ENCODE results near the gene HSD3B1.

DNA sequence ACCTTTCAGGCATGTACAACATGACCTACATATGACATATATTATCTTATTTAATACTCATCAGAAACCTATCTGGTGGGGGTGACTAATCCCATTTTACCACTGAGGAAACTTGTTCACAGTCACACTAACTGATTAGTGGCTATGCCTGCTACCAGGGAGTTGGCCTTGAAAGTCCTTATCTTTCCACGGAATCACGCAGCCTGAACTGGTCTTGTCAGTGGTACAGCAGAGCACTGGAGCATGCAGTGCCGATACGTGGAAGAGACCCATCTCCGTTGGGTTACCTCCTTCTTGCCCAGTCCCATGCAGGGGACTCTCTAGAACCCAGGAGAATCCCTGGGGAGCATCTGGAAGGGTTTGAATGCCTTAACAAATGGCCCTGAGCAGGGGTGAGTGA lies 8.2 kb downstream of the HSD3B1 start:
- TF ChIP-seq, protein P1, sequence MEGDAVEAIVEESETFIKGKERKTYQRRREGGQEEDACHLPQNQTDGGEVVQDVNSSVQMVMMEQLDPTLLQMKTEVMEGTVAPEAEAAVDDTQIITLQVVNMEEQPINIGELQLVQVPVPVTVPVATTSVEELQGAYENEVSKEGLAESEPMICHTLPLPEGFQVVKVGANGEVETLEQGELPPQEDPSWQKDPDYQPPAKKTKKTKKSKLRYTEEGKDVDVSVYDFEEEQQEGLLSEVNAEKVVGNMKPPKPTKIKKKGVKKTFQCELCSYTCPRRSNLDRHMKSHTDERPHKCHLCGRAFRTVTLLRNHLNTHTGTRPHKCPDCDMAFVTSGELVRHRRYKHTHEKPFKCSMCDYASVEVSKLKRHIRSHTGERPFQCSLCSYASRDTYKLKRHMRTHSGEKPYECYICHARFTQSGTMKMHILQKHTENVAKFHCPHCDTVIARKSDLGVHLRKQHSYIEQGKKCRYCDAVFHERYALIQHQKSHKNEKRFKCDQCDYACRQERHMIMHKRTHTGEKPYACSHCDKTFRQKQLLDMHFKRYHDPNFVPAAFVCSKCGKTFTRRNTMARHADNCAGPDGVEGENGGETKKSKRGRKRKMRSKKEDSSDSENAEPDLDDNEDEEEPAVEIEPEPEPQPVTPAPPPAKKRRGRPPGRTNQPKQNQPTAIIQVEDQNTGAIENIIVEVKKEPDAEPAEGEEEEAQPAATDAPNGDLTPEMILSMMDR (IDR thresholded peaks at IDR 0.05 in 8 of 11, conservative IDR thresholded peaks at IDR 0.05 in 3 of 11): no peak
- TF ChIP-seq POLR2AphosphoS5 (IDR thresholded peaks at IDR 0.05): no peak
- no peak for TF ChIP-seq POLR2A (IDR thresholded peaks at IDR 0.05)

All from spleen (tissue), 7 donors.